ENCODE measurements around the gene STAB2.

The STAB2 gene

DNA sequence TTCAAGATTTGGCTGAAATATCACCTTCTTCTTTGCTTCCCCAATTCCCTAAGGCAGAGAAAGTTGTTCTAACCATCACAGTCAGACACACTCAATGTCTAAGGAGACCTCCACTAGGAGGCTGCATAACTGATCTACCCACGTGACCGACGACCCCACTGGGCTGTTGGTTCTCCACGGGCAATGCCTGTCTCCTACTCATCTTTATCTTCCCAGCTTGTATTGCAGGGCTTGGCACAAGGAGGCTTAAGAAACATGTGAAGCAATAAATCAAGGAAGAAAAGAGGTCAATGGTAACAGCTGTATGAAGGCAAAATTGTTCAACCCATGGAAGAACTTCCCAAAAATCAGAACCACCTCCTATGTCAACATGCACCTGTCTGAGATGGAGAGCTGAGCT lies 226.9 kb downstream of the STAB2 start:
- H3K79me2 ChIP-seq (ENCODE audit: low read length) = peaks cover 3% of the 10 kb centered on the region; the same call in 1 of the 2 replicates
- no peak overlapping the region for H3K4me2 ChIP-seq (ENCODE audit: low read length)
- H3K4me1 ChIP-seq (ENCODE audit: low read length) = no peaks in the 10 kb centered on the region; the same call in 1 of the 2 replicates
- no peak overlapping the region for H3K27ac ChIP-seq (ENCODE audit: low read length)
- no peak overlapping the region for H3K9ac ChIP-seq (ENCODE audit: low read length)
- no peak for TF ChIP-seq EZH2phosphoT487 (IDR thresholded peaks at IDR 0.05; ENCODE audit: low read depth)
- TF ChIP-seq, protein P1, sequence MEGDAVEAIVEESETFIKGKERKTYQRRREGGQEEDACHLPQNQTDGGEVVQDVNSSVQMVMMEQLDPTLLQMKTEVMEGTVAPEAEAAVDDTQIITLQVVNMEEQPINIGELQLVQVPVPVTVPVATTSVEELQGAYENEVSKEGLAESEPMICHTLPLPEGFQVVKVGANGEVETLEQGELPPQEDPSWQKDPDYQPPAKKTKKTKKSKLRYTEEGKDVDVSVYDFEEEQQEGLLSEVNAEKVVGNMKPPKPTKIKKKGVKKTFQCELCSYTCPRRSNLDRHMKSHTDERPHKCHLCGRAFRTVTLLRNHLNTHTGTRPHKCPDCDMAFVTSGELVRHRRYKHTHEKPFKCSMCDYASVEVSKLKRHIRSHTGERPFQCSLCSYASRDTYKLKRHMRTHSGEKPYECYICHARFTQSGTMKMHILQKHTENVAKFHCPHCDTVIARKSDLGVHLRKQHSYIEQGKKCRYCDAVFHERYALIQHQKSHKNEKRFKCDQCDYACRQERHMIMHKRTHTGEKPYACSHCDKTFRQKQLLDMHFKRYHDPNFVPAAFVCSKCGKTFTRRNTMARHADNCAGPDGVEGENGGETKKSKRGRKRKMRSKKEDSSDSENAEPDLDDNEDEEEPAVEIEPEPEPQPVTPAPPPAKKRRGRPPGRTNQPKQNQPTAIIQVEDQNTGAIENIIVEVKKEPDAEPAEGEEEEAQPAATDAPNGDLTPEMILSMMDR (IDR thresholded peaks at IDR 0.05; ENCODE audit: low read depth, low read length) = no peak
- H3K9me3 ChIP-seq (ENCODE audit: insufficient read depth, low read length) = no peaks in the 10 kb centered on the region
- H3K36me3 ChIP-seq (replicated peaks; ENCODE audit: low read depth, low read length) = peaks cover 10% of the 10 kb centered on the region
- no peaks in the 10 kb centered on the region for H4K20me1 ChIP-seq (ENCODE audit: insufficient read depth, low read length)
- H3K4me3 ChIP-seq (ENCODE audit: low read length) = no peak overlapping the region
- H3K27me3 ChIP-seq (ENCODE audit: low read depth, low read length) = no peaks in the 10 kb centered on the region
- H2AFZ ChIP-seq (ENCODE audit: low read depth, low read length) = no peak overlapping the region

DNA sequence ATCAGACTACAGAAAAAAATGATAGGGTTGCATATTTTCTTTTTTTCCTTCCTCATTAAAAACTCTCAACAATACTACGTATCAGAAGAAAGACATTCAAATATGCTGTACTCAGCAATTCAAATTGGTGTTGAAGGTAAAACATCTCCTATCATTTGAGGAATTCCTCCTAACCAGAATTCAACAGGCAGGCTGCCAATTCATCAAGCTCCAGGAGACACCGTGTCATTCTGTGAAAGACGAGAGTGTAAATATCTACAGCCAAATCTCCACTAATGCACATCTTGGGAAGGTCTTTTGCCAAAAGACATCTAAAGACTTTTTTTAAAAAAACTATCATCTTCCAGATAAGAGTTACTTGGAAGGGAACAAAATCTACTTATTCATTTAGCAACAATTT lies 227.4 kb downstream of the STAB2 start:
- peaks cover 3% of the 10 kb centered on the region; the same call in 1 of the 2 replicates for H3K79me2 ChIP-seq (ENCODE audit: low read length)
- H4K20me1 ChIP-seq (ENCODE audit: insufficient read depth, low read length) = no peaks in the 10 kb centered on the region
- H3K27me3 ChIP-seq (ENCODE audit: low read depth, low read length) = no peaks in the 10 kb centered on the region
- no peaks in the 10 kb centered on the region; the same call in 1 of the 2 replicates for H3K4me1 ChIP-seq (ENCODE audit: low read length)
- no peak overlapping the region for H3K9ac ChIP-seq (ENCODE audit: low read length)
- H3K4me2 ChIP-seq (ENCODE audit: low read length) = no peak overlapping the region
- no peak overlapping the region for H3K27ac ChIP-seq (ENCODE audit: low read length)
- H2AFZ ChIP-seq (ENCODE audit: low read depth, low read length) = no peak overlapping the region
- H3K9me3 ChIP-seq (ENCODE audit: insufficient read depth, low read length) = no peaks in the 10 kb centered on the region
- H3K36me3 ChIP-seq (replicated peaks; ENCODE audit: low read depth, low read length) = peaks cover 10% of the 10 kb centered on the region
- no peak overlapping the region for H3K4me3 ChIP-seq (ENCODE audit: low read length)
- TF ChIP-seq EZH2phosphoT487 (IDR thresholded peaks at IDR 0.05; ENCODE audit: low read depth) = no peak
- TF ChIP-seq, protein P1 (IDR thresholded peaks at IDR 0.05; ENCODE audit: low read depth, low read length) = no peak
